ENCODE data around the gene DYNLT3. TPM values are rescaled to one million over a fixed set of nuclear protein-coding genes. Genes with fewer than 3 reads are reported as not detected.

The DYNLT3 gene
- total RNA-seq, 1 donor from 2014 or later, result 24.7 TPM

- TF ChIP-seq, protein P1, sequence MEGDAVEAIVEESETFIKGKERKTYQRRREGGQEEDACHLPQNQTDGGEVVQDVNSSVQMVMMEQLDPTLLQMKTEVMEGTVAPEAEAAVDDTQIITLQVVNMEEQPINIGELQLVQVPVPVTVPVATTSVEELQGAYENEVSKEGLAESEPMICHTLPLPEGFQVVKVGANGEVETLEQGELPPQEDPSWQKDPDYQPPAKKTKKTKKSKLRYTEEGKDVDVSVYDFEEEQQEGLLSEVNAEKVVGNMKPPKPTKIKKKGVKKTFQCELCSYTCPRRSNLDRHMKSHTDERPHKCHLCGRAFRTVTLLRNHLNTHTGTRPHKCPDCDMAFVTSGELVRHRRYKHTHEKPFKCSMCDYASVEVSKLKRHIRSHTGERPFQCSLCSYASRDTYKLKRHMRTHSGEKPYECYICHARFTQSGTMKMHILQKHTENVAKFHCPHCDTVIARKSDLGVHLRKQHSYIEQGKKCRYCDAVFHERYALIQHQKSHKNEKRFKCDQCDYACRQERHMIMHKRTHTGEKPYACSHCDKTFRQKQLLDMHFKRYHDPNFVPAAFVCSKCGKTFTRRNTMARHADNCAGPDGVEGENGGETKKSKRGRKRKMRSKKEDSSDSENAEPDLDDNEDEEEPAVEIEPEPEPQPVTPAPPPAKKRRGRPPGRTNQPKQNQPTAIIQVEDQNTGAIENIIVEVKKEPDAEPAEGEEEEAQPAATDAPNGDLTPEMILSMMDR (IDR thresholded peaks at IDR 0.05), result no peak
- no peaks in the 10 kb centered on the region for H3K27me3 ChIP-seq
- H3K36me3 ChIP-seq, result no peaks in the 10 kb centered on the region
- H3K4me1 ChIP-seq, result no peaks in the 10 kb centered on the region
- H3K9me3 ChIP-seq, result no peaks in the 10 kb centered on the region
- H3K4me3 ChIP-seq, result no peak overlapping the region
- intact Hi-C loops (cut with DNase I), result no loop called here
- peak; percentile 38 for ATAC-seq
- DNase-seq, result no peak
- H3K27ac ChIP-seq, result no peak overlapping the region
These were observed 46.7 kb downstream of the DYNLT3 start for GRCh38 chrX:37800717-37801116.

DNA sequence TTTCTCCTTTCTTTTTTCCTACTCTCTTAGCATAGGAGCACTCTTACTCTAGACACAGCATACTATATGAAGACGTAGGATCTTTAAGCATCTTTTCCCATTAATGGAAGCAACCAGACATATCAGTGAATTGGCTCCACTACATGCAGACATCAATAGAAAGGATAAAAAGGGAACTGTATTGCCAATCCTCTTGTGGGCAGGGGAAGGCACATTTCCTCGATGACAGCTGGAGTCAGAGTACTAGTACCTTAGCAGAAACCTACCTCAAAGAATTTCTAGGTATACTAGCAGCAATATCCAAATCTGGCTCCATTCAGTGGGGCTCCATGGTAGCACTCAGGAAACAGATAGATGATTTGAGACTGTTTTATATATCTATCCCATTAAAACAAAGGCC lies 47.4 kb downstream of the DYNLT3 start:
- no peaks in the 10 kb centered on the region for H3K36me3 ChIP-seq
- ATAC-seq (no peak), DNase-seq (no peak)
- no peaks in the 10 kb centered on the region for H3K27me3 ChIP-seq
- no peaks in the 10 kb centered on the region for H3K9me3 ChIP-seq
- H3K27ac ChIP-seq, result no peak overlapping the region
- no peaks in the 10 kb centered on the region for H3K4me1 ChIP-seq
- intact Hi-C loops (cut with DNase I), result no loop called here
- TF ChIP-seq, protein P1 (IDR thresholded peaks at IDR 0.05), result no peak
- no peak overlapping the region for H3K4me3 ChIP-seq

DNA sequence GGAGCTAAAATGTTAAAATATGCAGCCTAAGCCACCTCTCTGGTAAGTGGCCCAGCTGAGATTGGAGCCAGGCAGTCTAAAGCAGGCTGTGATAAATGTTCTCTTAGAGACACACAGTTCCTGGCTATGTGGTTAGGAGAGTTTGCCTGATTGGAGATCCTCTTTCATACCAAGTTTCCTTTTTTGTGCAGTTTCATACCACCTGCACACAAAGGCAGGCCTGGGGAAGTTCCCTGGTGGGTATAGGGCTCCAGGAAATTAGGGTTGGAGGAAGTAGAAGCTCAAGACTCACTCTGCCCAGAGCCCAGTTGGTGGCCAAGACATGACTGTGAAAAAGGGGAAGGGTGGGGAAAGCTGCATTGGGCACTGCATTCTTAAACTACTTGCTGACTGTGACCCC lies 50.6 kb downstream of the DYNLT3 start:
- Histone ChIP-seq H3K27ac (no peak overlapping the region), H3K9me3 (no peaks in the 10 kb centered on the region), H3K4me3 (no peak overlapping the region), H3K36me3 (no peaks in the 10 kb centered on the region), H3K27me3 (no peaks in the 10 kb centered on the region), H3K4me1 (no peaks in the 10 kb centered on the region)
- no peak for DNase-seq
- TF ChIP-seq, protein P1 (IDR thresholded peaks at IDR 0.05), result no peak
- peak; percentile 92 for ATAC-seq
- intact Hi-C loops (cut with DNase I), result no loop called here

DNA sequence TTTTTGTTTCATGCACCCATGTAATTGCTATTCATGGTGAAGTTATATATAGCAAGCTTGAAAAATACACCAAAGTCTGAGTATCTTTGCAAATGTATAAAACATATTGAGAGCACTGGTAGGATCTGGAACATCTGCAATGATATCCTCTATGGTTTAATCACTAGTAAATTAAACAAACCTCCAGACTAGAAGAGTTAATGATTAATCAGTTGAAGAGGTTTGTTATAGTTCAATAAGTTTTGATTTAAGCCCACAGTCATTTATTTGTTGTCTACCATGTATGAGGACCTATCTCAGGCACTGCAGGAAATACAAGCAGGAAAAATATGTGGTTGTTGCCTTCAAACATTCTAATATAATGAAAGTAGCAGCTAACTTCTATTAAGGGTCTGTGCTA lies 51.1 kb downstream of the DYNLT3 start:
- Histone ChIP-seq H3K36me3 (no peaks in the 10 kb centered on the region), H3K27me3 (no peaks in the 10 kb centered on the region), H3K9me3 (no peaks in the 10 kb centered on the region), H3K4me1 (no peaks in the 10 kb centered on the region), H3K4me3 (no peak overlapping the region), H3K27ac (no peak overlapping the region)
- ATAC-seq (no peak), DNase-seq (no peak)
- TF ChIP-seq, protein P1 (IDR thresholded peaks at IDR 0.05), result no peak
- intact Hi-C loops (cut with DNase I), result no loop called here

Other genes with a start within 250 kb of the DYNLT3 start
- 1.6 TPM for gene XK, start 161.8 kb downstream of the DYNLT3 start, total RNA-seq
- gene CYBB, start 67.5 kb downstream of the DYNLT3 start, total RNA-seq, result 225 TPM
- gene SYTL5, start 159.0 kb upstream of the DYNLT3 start, total RNA-seq, result 0.46 TPM

Data from upper lobe of right lung (tissue), 1 donor.